HG03469 (cell line): ENCODE results near the gene UTS2B.

Experiments used
- ATAC-seq: cut with Tn5 transposase; IDR thresholded peaks from one replicate; pipeline ENCODE4 v1.9.1; 2021; ENCODE audit warnings: mild to moderate bottlenecking, moderate library complexity, moderate number of reproducible peaks; ENCODE audit not compliant: unreplicated experiment

The UTS2B gene

GRCh38 chr3:191328383-191328961 lies 1.9 kb downstream of the UTS2B start:
- ATAC-seq: no peak

GRCh38 chr3:191327526-191327925 lies 2.8 kb downstream of the UTS2B start:
- no peak for ATAC-seq

- no peak for ATAC-seq
These were observed 5.4 kb downstream of the UTS2B start for GRCh38 chr3:191324936-191325335.

- no peak for ATAC-seq
These were observed 9.1 kb downstream of the UTS2B start for GRCh38 chr3:191321019-191321767.

GRCh38 chr3:191320316-191320715 lies 10.0 kb downstream of the UTS2B start:
- no peak for ATAC-seq

- no peak for ATAC-seq
These were observed 13.3 kb downstream of the UTS2B start for GRCh38 chr3:191316876-191317603.

GRCh38 chr3:191314109-191314728 lies 16.1 kb downstream of the UTS2B start:
- no peak for ATAC-seq

GRCh38 chr3:191313296-191313695 lies 17.0 kb downstream of the UTS2B start:
- no peak for ATAC-seq

- no peak for ATAC-seq
These were observed 23.0 kb downstream of the UTS2B start for GRCh38 chr3:191307341-191307740.

GRCh38 chr3:191306428-191306827 lies 23.9 kb downstream of the UTS2B start:
- ATAC-seq: no peak

GRCh38 chr3:191303596-191303995 lies 26.7 kb downstream of the UTS2B start:
- ATAC-seq: no peak

GRCh38 chr3:191302451-191302850 lies 27.9 kb downstream of the UTS2B start:
- no peak for ATAC-seq

GRCh38 chr3:191301782-191302411 lies 28.4 kb downstream of the UTS2B start:
- ATAC-seq: no peak

- ATAC-seq: peak; percentile 63
These were observed 29.3 kb downstream of the UTS2B start for GRCh38 chr3:191301017-191301416.

- no peak for ATAC-seq
These were observed 29.9 kb downstream of the UTS2B start for GRCh38 chr3:191300422-191300821.

GRCh38 chr3:191298846-191299245 lies 31.5 kb downstream of the UTS2B start:
- no peak for ATAC-seq

- ATAC-seq: peak; percentile 89
These were observed 34.2 kb downstream of the UTS2B start for GRCh38 chr3:191296041-191296541.

- ATAC-seq: no peak
These were observed 36.0 kb downstream of the UTS2B start for GRCh38 chr3:191294291-191294690.

GRCh38 chr3:191292243-191293015 lies 37.9 kb downstream of the UTS2B start:
- no peak for ATAC-seq
